Adrenal gland (tissue), 12 donors: ENCODE data around the gene TENT4A. TPM values are rescaled to one million over a fixed set of nuclear protein-coding genes. Genes with fewer than 3 reads are reported as not detected.

Experiments
- DNase-seq, 7 donors: peaks; one replicate each; pipeline ENCODE4 v3.0.0-alpha.2; 2019 to 2020
- H3K27ac ChIP-seq, 5 donors: fragments of 200-600 bp; sonication (generic) in 4 of 5; 1 replicate in 3 of 5; 2 replicates in 2 of 5; pipeline versions ENCODE4 v1.5.1 to v1.8.0; 2016 to 2020; ENCODE audit warnings: mild to moderate bottlenecking in 1 of 5
- H3K27me3 ChIP-seq: fragments of 200-600 bp; 2 replicates; pipeline ENCODE4 v1.8.0; 2021
- H3K36me3 ChIP-seq, 2 donors: fragments of 200-600 bp; replicated peaks in 1 of 2; 1 replicate in 1 of 2; 2 replicates in 1 of 2; pipeline versions ENCODE4 v1.5.1 to v1.8.0; 2018 to 2022
- H3K4me1 ChIP-seq, 2 donors: fragments of 200-600 bp; replicated peaks in 1 of 2; 1 replicate in 1 of 2; 2 replicates in 1 of 2; pipeline versions ENCODE4 v1.5.1 to v1.8.0; 2018 to 2021
- H3K4me3 ChIP-seq, 4 donors: fragments of 200-600 bp; sonication (generic) in 3 of 4; one replicate each; pipeline ENCODE4 v1.5.1; 2016 to 2018
- H3K9me3 ChIP-seq, 3 donors: fragments of 200-600 bp; sonication (generic) in 1 of 3; replicated peaks in 1 of 3; 1 replicate in 2 of 3; 2 replicates in 1 of 3; pipeline versions ENCODE4 v1.5.1 to v1.8.0; 2016 to 2021
- POLR2A ChIP-seq, 2 donors: fragments of 450-650 bp; IDR thresholded peaks; one replicate each; pipeline ENCODE4 v1.6.1; 2017; ENCODE audit warnings: antibody characterized with exemption in 2 of 2, mild to moderate bottlenecking in 2 of 2, moderate library complexity in 1 of 2
- WGBS, 4 donors: extraction: QIAGEN DNeasy Blood & Tissue Kit in 2 of 4; methylation state at CpG; one replicate each; pipeline versions ENCODE4 v1.1.5 to v1.1.7; 2013 to 2017; 5-methylcytosine and 5-hydroxymethylcytosine counted together
- intact Hi-C, 2 donors: fragments of 100-400 bp; cut with DNase I; formaldehyde crosslinking; loops; one replicate each; pipeline versions ENCODE4 v1.14.1 to v1.15.0; 2022 to 2023
- polyA plus RNA-seq, 3 donors: library from polyadenylated mRNA; stranded (reverse); fragments of 200-250 nt in 2 of 3; fragments of 350-450 nt in 1 of 3; fragmentation: Illumina TruSeq in 1 of 3; extraction: RNeasy Lipid Tissue Mini Kit (QIAGEN cat#74804) in 1 of 3; gene quantifications; one replicate each; pipeline ENCODE4 v1.2.3, GENCODE V29; 2013 to 2014
- total RNA-seq, 9 donors: library from RNA; depleted of rRNA in 4 of 9; stranded (reverse); fragments of >200 nt in 4 of 9; fragments of 120-200 nt in 1 of 9; fragmentation: NEBNext Ultra II Directional in 1 of 9; extraction: Animal tissue kit (Norgen Biotek cat#: 25700) in 1 of 9; gene quantifications; one replicate each; pipeline versions ENCODE4 v1.1.0 to v1.2.4, GENCODE V29; 2013 to 2023
- TF ChIP-seq, protein P1 (sequence below), 6 experiments: fragments of 450-650 bp in 4 of 6; fragments of 200-600 bp in 2 of 6; sonication (generic) in 1 of 6; IDR thresholded peaks; 1 replicate in 5 of 6; 2 replicates in 1 of 6; pipeline versions ENCODE4 v1.5.1 to v1.8.0; 2016 to 2021; ENCODE audit warnings: antibody characterized with exemption in 6 of 6, mild to moderate bottlenecking in 2 of 6, moderate library complexity in 1 of 6
- donor health status: healthy with polysubstance abuse.
- donor health status: Bipolar disorder and iron deficiency.
- donor health status: DM: yes; HTN: yes; CAD: no.
- donor health status: DM: no; HTN: no; CAD: no.
- donor health status: DM: no; HTN: no; CAD: no.
- donor health status: DM: yes; HTN: yes; CAD: no.

The TENT4A gene
- total and polyA plus RNA-seq, 12 donors = 9.1 to 24.4 (median 14.4) TPM

DNA sequence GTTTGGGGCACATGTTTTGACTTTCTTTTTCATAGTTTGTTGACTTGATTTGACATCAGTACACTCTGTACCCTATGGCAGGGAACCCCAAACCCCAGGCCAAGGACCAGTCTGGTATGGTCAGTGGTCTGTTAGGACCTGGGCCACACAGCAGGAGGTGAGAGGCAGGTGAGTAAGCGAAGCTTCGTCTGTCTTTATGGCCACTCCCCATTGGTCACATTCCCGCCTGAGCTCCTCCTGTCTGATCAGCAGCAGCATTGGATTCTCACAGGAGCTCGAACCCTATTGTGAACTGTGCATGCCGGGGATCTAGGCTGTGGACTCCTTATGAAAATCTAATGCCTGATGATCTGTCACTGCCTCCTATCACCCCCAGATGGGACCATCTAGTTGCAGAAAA lies 88.0 kb downstream of the TENT4A start:
- Histone ChIP-seq H3K36me3 (no peaks in the 10 kb centered on the region), H3K9me3 (no peaks in the 10 kb centered on the region), H3K27ac (no peak overlapping the region), H3K4me1 (no peaks in the 10 kb centered on the region), H3K4me3 (no peak overlapping the region), H3K27me3 (no peaks in the 10 kb centered on the region)
- DNase-seq = no peak
- intact Hi-C loops = no loop called here
- WGBS, 4 donors = 73 to 96% (median 92%) methylated on average over 5 of the region's 5 CpGs
- TF ChIP-seq, protein P1, sequence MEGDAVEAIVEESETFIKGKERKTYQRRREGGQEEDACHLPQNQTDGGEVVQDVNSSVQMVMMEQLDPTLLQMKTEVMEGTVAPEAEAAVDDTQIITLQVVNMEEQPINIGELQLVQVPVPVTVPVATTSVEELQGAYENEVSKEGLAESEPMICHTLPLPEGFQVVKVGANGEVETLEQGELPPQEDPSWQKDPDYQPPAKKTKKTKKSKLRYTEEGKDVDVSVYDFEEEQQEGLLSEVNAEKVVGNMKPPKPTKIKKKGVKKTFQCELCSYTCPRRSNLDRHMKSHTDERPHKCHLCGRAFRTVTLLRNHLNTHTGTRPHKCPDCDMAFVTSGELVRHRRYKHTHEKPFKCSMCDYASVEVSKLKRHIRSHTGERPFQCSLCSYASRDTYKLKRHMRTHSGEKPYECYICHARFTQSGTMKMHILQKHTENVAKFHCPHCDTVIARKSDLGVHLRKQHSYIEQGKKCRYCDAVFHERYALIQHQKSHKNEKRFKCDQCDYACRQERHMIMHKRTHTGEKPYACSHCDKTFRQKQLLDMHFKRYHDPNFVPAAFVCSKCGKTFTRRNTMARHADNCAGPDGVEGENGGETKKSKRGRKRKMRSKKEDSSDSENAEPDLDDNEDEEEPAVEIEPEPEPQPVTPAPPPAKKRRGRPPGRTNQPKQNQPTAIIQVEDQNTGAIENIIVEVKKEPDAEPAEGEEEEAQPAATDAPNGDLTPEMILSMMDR (IDR thresholded peaks at IDR 0.05) = no peak
- TF ChIP-seq POLR2A (IDR thresholded peaks at IDR 0.05) = no peak

DNA sequence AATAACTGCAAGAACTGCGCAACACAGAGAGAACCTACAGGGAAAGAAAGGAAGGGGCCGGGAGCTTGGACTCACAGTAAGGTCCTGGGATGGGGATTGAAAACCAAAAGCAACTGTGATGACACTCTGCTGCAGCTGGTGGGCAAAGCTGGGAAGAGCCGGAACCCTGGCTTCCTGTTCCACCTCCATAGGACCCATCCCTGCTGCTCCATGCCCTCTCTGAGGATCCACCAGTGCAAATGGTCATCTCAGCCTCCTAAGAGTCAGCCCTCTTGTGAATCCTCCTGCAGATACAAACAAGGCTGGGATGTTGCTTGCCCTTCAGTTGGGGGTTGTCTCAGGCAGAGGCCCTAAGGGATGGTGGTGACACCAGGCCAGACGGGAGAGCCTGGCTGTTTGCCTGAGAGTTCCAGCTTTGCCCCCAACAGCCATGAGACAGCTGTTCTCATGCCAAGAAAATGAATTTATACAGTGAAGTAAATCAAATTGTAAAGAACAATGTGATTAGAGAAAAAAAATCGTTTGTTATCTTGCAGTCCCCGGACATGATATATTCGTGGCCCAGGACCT lies 90.8 kb downstream of the TENT4A start:
- Histone ChIP-seq H3K27ac (no peak overlapping the region), H3K36me3 (no peaks in the 10 kb centered on the region), H3K27me3 (no peaks in the 10 kb centered on the region), H3K9me3 (no peaks in the 10 kb centered on the region), H3K4me1 (no peaks in the 10 kb centered on the region), H3K4me3 (no peak overlapping the region)
- no peak for DNase-seq
- WGBS, 4 donors = 55 to 59% (median 59%) methylated on average over 7 of the region's 7 CpGs
- intact Hi-C loops = no loop called here
- TF ChIP-seq, protein P1 (IDR thresholded peaks at IDR 0.05) = no peak
- no peak for TF ChIP-seq POLR2A (IDR thresholded peaks at IDR 0.05)

DNA sequence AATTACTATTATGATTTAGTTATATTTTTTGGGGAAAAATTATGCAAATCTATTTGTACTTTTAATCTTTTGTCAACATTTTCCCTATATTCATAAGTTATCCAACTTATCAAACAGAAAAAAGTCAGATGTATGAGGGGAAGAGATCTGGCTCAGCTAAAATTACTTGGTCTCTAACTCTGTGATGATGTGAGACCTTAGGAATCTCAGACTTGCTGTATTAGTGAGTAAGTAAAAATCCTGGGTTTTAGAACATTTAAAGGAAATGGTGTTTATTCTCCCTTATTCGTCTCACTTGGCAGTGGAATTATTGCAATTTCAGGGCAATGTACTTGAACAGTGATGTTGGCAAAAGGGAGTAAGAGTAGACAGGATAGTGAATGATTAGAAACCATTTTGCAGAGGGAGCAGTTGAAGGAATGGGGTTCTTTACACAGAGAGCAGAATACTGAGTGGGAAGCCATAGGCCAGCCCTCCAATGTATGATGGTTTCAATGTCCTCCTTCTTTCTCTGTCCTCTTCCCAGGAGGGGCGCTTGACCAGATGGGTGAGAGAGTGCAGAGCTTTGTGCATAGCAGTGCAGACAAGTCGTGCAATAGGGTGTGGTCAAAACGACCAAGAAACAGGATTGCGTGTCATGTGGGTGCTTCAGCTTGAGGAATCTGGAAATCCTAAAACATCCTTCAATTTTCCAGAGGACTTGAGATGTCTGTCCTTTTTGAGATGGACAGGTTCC lies 91.7 kb downstream of the TENT4A start:
- TF ChIP-seq, protein P1 (IDR thresholded peaks at IDR 0.05) = no peak
- TF ChIP-seq POLR2A (IDR thresholded peaks at IDR 0.05) = no peak
- Histone ChIP-seq H3K36me3 (no peaks in the 10 kb centered on the region), H3K27ac (no peak overlapping the region), H3K4me3 (no peak overlapping the region), H3K27me3 (no peaks in the 10 kb centered on the region), H3K9me3 (no peaks in the 10 kb centered on the region), H3K4me1 (no peaks in the 10 kb centered on the region)
- intact Hi-C loops = no loop called here
- WGBS, 4 donors = 56 to 63% (median 62%) methylated on average over 4 to 5 of the region's 5 CpGs
- no peak for DNase-seq

DNA sequence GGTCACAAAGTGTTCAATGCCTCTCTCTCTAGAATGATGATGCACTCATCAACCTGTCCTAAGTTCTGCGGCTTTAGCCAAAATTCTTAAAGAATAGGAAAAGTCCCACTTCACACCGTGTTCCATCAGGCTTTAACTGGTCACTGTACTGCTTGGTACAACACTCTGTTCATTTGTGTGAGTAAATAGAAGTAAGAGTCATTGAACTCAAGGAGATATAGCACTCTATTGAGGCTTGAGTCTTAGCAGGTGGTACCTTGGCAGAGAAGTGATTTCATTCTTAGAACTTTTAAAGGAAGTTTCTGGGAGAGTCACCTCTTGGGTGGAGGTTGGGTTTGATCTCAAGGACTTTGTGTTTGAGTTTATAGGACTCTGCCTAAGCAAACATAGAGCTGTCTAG lies 92.6 kb downstream of the TENT4A start:
- H3K9me3 ChIP-seq = no peaks in the 10 kb centered on the region
- H3K36me3 ChIP-seq = no peaks in the 10 kb centered on the region
- H3K27me3 ChIP-seq = no peaks in the 10 kb centered on the region
- no peak for DNase-seq
- H3K4me1 ChIP-seq = no peaks in the 10 kb centered on the region
- no peak overlapping the region for H3K4me3 ChIP-seq
- intact Hi-C loops = no loop called here
- WGBS, 4 donors = 83 to 100% (median 91%) methylated on average over 2 of the region's 2 CpGs
- TF ChIP-seq, protein P1 (IDR thresholded peaks at IDR 0.05) = no peak
- no peak for TF ChIP-seq POLR2A (IDR thresholded peaks at IDR 0.05)
- no peak overlapping the region for H3K27ac ChIP-seq

Other genes starting within 250 kb of the TENT4A start
- gene NSUN2, start 80.4 kb upstream of the TENT4A start, total RNA-seq = 10 to 100 TPM; 21.3 to 44.1 (median 36.0) TPM
- 10 to 100 TPM; 40.8 to 66.8 (median 59.9) TPM for gene NSUN2, start 80.4 kb upstream of the TENT4A start, polyA plus RNA-seq
- 10 to 100 TPM in 3 of 9 donors, 1 to 10 TPM in 6; 1.9 to 15.0 (median 9.1) TPM for gene SRD5A1, start 80.0 kb upstream of the TENT4A start, total RNA-seq
- 1 to 10 TPM; 1.6 to 3.7 (median 1.7) TPM for gene SRD5A1, start 80.0 kb upstream of the TENT4A start, polyA plus RNA-seq